ENCODE results near the gene SERPINH1.
"Not testable (repeated sequence)": the region's sequence is repeated elsewhere in the genome, so short reads cannot be mapped to it uniquely, and the experiment has no call there.

The SERPINH1 gene

GRCh38 chr11:75582895-75583717 lies 21.1 kb downstream of the SERPINH1 start:
- Histone ChIP-seq H3K9me2 (replicated peaks; ENCODE audit: insufficient read depth, low read length) (no peaks in the 10 kb centered on the region), H3F3A (ENCODE audit: insufficient read depth, low read length) (no peaks in the 10 kb centered on the region), H3K9me3 (replicated peaks; ENCODE audit: insufficient read depth, low read length) (no peaks in the 10 kb centered on the region), H3K27me3 (replicated peaks; ENCODE audit: insufficient read depth, low read length) (peaks cover 19% of the 10 kb centered on the region), H3K9ac (ENCODE audit: low read length) (peak overlapping the region; percentile 42; the same call in 1 of the 2 replicates), H4K20me1 (ENCODE audit: insufficient read depth, low read length) (no peaks in the 10 kb centered on the region), H3K4me1 (ENCODE audit: low read length) (no peaks in the 10 kb centered on the region), H3K4me2 (ENCODE audit: low read depth, low read length) (peak overlapping the region; percentile 89), H3K79me2 (ENCODE audit: low read length) (no peaks in the 10 kb centered on the region), H3K36me3 (replicated peaks; ENCODE audit: insufficient read depth, low read length) (no peaks in the 10 kb centered on the region), H3K27ac (ENCODE audit: low read length) (no peak overlapping the region), H2AFZ (ENCODE audit: low read length) (peak overlapping the region; percentile 83), H3K4me3 (ENCODE audit: low read length) (peak overlapping the region; percentile 62)
- DNase-seq: peak; percentile 38
- TF ChIP-seq EZH2phosphoT487 (IDR thresholded peaks at IDR 0.05; ENCODE audit: low read length) (no peak), CTCF (IDR thresholded peaks at IDR 0.05; ENCODE audit: low read length) (peak; percentile 39)

GRCh38 chr11:75583718-75584658 lies 21.9 kb downstream of the SERPINH1 start:
- Histone ChIP-seq H3K4me3 (ENCODE audit: low read length) (peak overlapping the region; percentile 62), H3K9ac (ENCODE audit: low read length) (peak overlapping the region; percentile 42; the same call in 1 of the 2 replicates), H3K9me2 (replicated peaks; ENCODE audit: insufficient read depth, low read length) (no peaks in the 10 kb centered on the region), H3K36me3 (replicated peaks; ENCODE audit: insufficient read depth, low read length) (no peaks in the 10 kb centered on the region), H3K79me2 (ENCODE audit: low read length) (no peaks in the 10 kb centered on the region), H3K27ac (ENCODE audit: low read length) (no peak overlapping the region), H4K20me1 (ENCODE audit: insufficient read depth, low read length) (no peaks in the 10 kb centered on the region), H3K4me2 (ENCODE audit: low read depth, low read length) (peak overlapping the region; percentile 89), H3K4me1 (ENCODE audit: low read length) (no peaks in the 10 kb centered on the region), H2AFZ (ENCODE audit: low read length) (peak overlapping the region; percentile 83), H3K27me3 (replicated peaks; ENCODE audit: insufficient read depth, low read length) (peaks cover 19% of the 10 kb centered on the region), H3F3A (ENCODE audit: insufficient read depth, low read length) (no peaks in the 10 kb centered on the region), H3K9me3 (replicated peaks; ENCODE audit: insufficient read depth, low read length) (no peaks in the 10 kb centered on the region)
- DNase-seq: no peak
- no peak for TF ChIP-seq EZH2phosphoT487 (IDR thresholded peaks at IDR 0.05; ENCODE audit: low read length)
- TF ChIP-seq EZH2 (optimal IDR thresholded peaks at IDR 0.05; ENCODE audit: low read depth, low read length): no peak
- no peak for TF ChIP-seq CTCF (IDR thresholded peaks at IDR 0.05; ENCODE audit: low read length)

- not testable (repeated sequence) for H3K27ac ChIP-seq (ENCODE audit: low read length); H3K4me2 ChIP-seq (ENCODE audit: low read depth, low read length); H2AFZ ChIP-seq (ENCODE audit: low read length); DNase-seq; H4K20me1 ChIP-seq (ENCODE audit: insufficient read depth, low read length); H3K4me3 ChIP-seq (ENCODE audit: low read length); H3F3A ChIP-seq (ENCODE audit: insufficient read depth, low read length); H3K9me2 ChIP-seq (replicated peaks; ENCODE audit: insufficient read depth, low read length); H3K9ac ChIP-seq (ENCODE audit: low read length); H3K4me1 ChIP-seq (ENCODE audit: low read length); H3K36me3 ChIP-seq (replicated peaks; ENCODE audit: insufficient read depth, low read length); H3K79me2 ChIP-seq (ENCODE audit: low read length); H3K9me3 ChIP-seq (replicated peaks; ENCODE audit: insufficient read depth, low read length)
- H3K27me3 ChIP-seq (replicated peaks; ENCODE audit: insufficient read depth, low read length): peaks cover 14% of the 10 kb centered on the region
Measured at GRCh38 chr11:75584659-75585292, 22.7 kb downstream of the SERPINH1 start.

Measured in MM.1S (cell line).